DMS53 (cell line): ENCODE data around the gene CCM2.
A peak's percentile ranks its signal among the peaks of the same experiment; 100 is the strongest.
"Not testable (repeated sequence)": the region's sequence is repeated elsewhere in the genome, so short reads cannot be mapped to it uniquely, and the experiment has no call there.

Source experiments
- DNase-seq: peaks from one replicate; lab custom pipeline; 2025; lab: John Stamatoyannopoulos, UW

Gene CCM2

GRCh38 chr7:45034710-45035109 lies 34.7 kb downstream of the CCM2 start:
- DNase-seq = not testable (repeated sequence)

DNA sequence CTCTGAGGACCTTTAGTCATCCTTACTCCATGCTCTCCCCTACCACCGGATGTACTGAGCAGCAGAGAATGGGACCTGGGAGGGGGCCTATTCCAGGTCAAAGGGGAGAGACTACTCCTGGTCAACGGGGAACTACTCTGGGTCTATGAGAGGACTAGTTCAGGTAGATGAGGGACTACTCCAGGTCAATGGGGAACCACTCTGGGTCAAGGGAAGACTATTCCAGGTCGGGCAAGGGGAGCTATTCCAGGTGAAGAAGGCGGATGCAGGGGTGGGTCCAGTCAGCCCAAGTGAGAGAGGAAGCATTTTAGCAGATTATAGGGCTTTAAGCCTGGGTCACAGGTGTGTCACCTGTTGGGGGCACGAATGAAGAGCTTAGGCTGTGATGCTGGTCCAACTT lies 35.4 kb downstream of the CCM2 start:
- DNase-seq = no peak

GRCh38 chr7:45035893-45036292 lies 35.9 kb downstream of the CCM2 start:
- DNase-seq = peak; percentile 10

- DNase-seq = no peak
Observed at GRCh38 chr7:45036317-45036716, 36.3 kb downstream of the CCM2 start.

DNA sequence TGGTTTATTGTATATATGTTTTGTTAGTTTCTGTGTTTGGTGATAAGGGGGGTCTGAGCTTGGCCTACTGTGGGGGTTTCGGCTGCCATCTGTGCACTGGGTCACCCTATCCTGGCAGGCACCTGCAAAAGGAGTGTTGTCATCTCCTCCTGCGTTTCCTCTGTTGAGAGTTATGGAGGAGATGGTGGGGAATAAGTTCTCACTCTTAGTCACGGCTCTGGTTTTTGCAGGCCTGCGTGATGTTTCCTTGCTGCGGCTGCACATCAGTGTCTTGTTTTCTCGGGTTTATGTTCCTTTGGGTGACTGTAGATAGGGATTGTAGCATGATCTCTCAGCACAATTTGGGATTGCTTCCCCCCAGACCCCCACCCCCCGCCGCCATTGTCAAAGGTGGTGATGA lies 36.8 kb downstream of the CCM2 start:
- DNase-seq = no peak

- no peak for DNase-seq
Observed at GRCh38 chr7:45037876-45038275, 37.9 kb downstream of the CCM2 start.

DNA sequence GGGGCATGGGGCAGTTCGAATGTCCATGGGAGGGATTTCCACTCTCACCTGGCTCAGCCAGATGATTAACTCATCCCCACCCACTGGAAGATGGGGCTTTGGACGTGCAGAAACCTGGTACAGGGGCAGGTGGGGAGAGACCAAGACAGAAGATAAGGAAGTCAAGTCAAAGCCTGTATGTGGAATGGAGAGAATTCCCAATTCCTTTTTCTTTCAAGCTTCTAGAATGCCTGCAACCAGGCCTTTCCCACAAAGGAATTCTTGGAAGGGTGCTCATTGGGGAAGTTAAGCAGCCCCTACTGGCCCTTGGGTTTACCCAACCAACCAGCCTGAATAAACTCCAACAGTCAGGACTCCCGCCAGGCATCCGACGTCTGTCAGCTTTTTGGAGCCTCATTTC lies 39.1 kb downstream of the CCM2 start:
- DNase-seq = no peak

GRCh38 chr7:45044338-45044737 lies 44.3 kb downstream of the CCM2 start:
- no peak for DNase-seq

GRCh38 chr7:45048748-45049147 lies 48.7 kb downstream of the CCM2 start:
- DNase-seq = no peak

DNA sequence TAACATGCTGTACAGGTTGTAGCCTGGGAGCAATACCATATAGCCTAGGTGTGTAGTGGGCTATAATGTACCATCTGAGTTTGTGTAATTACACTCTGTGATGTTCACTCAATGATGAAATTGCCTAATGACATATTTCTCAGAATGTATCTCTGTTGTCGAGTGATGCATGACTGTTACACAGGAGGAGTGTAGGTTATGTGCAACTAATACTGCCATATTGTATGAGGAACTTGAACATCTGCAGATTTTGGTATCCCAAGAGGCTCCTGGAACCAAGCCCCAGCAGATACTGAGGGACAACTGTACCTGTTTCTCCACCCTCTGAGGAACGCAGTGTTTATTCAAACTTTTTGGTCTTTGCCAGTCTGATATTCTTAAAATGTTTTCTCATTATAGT lies 50.2 kb downstream of the CCM2 start:
- no peak for DNase-seq

DNA sequence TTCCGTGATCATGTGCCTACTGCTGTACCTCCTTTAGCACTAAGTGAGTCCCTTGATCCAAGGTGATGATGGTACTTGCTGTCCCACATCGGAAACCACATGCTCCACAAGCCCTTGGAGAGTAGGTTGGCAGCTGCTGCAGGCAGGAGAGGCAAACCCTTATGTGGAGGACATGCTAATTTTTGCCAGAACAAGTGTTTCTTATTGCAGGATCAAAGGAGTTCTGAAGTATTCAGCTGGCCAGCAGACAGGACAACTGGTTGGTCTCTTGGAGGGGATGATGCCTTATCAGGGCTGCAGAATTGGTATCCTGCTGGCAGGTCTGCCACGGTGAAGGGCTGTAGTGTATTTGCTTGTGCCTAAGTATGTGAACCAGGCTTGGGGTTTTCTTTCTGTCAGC lies 52.0 kb downstream of the CCM2 start:
- DNase-seq = peak; percentile 71

DNA sequence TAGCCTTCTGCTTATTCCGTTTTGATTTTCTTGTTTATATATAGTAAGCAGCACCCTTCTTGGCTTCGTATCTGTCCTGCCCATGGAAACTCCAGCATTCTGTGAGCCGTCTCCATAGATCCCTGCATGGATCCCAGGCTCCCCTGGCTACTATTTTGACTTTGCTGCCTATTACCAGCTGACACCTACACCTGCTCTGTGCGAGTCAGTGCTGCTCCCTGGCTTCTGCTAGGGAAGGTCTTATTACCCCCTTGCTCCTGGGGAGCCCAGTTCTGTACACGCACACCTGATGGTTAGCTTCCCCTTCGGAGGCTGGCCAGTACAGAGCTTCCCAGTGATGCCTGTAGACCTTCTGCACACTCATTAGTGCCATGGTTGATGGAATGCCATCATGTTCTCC lies 53.4 kb downstream of the CCM2 start:
- DNase-seq = no peak

GRCh38 chr7:45053941-45054340 lies 53.9 kb downstream of the CCM2 start:
- no peak for DNase-seq

DNA sequence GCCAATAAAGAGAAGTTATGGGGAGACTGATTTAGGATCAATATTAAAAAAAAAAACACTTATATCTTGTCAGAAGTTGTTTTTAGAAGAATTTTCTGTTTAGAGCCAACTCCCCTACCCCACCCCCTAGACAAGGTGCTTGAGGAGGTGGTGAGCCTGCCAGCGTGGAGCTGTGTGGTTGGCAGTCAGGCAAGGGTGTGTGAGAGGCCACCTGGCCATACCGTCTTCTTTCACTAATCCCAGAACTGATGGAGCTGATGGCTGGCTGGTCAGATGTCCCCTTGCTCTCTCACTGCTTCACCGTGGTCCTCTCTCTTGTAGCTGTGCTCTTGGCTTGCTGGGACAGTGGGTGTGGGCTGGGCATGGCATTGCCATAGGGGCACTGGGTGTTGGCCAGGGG lies 54.4 kb downstream of the CCM2 start:
- no peak for DNase-seq

- DNase-seq = no peak
Observed at GRCh38 chr7:45055016-45055415, 55.0 kb downstream of the CCM2 start.

- DNase-seq = no peak
Observed at GRCh38 chr7:45055594-45056219, 55.7 kb downstream of the CCM2 start.

DNA sequence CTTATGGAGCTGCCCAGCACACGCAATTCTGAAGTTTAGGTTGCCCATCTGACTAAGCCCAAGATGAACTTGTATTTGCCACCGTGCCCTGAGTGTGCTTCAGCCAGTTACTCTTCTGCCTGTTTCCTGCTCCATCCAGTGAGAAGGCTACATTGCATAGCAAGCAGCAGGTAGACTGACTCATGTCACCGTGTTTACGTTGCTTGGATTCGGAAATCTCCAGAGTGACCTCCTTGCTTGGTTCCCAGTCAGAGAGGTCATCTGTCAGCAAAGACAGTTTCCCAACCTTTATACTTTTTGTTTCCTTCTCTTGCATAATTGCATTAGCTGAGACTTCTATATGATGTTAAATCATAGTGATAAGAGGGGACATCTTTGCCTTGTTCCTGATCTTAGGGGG lies 57.9 kb downstream of the CCM2 start:
- no peak for DNase-seq

DNA sequence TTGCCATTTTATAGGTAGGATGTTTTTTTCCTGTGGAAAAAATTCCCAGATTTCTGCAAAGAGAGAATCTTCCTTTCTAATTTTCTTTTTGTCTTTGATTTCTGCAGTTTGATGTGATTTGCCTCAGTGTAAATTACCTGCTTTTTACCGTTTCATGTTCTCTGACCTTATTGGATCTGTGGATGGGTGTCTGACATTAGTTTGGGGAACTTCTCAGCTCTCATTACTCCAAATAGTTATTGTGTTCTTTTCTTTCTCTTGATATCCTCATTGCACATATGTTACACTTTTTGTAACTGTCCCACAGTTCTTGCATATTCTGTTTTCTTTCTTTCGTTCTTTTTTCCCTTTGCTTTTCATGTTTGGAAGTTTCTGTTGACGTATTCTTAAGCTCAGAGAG lies 60.3 kb downstream of the CCM2 start:
- DNase-seq = no peak

GRCh38 chr7:45061352-45061751 lies 61.4 kb downstream of the CCM2 start:
- DNase-seq = no peak

DNA sequence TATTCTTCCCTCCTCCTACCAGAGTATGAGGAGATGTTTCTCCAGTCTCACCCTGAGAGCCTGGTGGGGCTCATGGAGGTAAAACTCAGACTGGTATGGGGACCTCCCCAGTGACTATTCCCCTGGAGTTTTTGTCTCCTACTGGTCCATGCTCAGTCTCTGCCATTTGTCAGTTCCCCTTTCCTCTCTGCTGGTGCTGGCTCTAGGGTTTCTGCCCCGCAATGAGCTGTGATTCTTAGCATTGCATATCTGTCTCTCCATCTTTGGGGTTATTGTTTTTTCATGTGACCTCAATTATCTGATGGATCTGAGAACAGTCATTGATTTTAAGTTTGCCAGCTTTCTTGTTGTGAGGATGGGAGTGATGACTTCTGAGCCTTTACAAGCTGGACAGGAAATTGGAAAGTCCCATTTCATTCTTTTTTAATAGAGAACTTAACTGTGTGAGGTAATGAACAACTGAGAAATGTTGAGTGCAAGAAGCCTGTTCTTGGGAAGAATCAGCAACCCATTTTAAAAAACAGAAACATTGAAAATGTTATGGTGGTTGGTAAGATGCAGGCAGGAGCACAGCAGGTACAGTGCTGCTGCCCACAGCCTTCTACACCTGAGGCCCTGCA lies 61.9 kb downstream of the CCM2 start:
- no peak for DNase-seq

GRCh38 chr7:45064047-45064725 lies 64.2 kb downstream of the CCM2 start:
- DNase-seq = no peak

- DNase-seq = no peak
Observed at GRCh38 chr7:45065031-45065995, 65.3 kb downstream of the CCM2 start.
